Naive thymus-derived CD4-positive, alpha-beta T cell (primary cell): ENCODE data around the gene GFPT2. TPM values are rescaled to one million over a fixed set of nuclear protein-coding genes. Genes with fewer than 3 reads are reported as not detected.

Experiments used
- ATAC-seq: fragments of 150-1000 bp; cut with Tn5 transposase; 2 replicates; pipeline ENCODE4 v1.10.0; 2021; ENCODE audit warnings: mild to moderate bottlenecking, moderate library complexity
- CTCF ChIA-PET: fragments of 350-600 bp; sonication (Branson Sonifier 250); formaldehyde crosslinking; loops from one replicate; lab custom pipeline; 2021; ENCODE audit warnings: antibody characterized with exemption; lab: Charles Lee
- POLR2A ChIA-PET: fragments of 350-600 bp; sonication (Branson Sonifier 250); formaldehyde crosslinking; loops from one replicate; lab custom pipeline; 2021; ENCODE audit warnings: antibody characterized with exemption, inconsistent platforms; lab: Charles Lee
- DNase-seq, 9 donors: peaks; one replicate each; pipeline versions ENCODE4 v3.0.0 to v3.0.0-alpha.2; 2020 to 2022; ENCODE audit warnings: mixed read lengths in 1 of 9
- H3K27ac ChIP-seq: one replicate; pipeline ENCODE4 v1.7.0; 2013; ENCODE audit warnings: mild to moderate bottlenecking, low read depth, low read length, moderate library complexity
- H3K27me3 ChIP-seq, 2 donors: one replicate each; pipeline ENCODE4 v1.7.0; 2013; ENCODE audit warnings: low read length in 2 of 2, mild to moderate bottlenecking in 2 of 2, moderate library complexity in 2 of 2; ENCODE audit not compliant: control insufficient read depth in 2 of 2, insufficient read depth in 2 of 2
- H3K36me3 ChIP-seq, 3 experiments: 1 replicate in 2 of 3; 2 replicates in 1 of 3; pipeline ENCODE4 v1.7.0; 2013; ENCODE audit warnings: low read length in 3 of 3, mild to moderate bottlenecking in 3 of 3, moderate library complexity in 1 of 3; ENCODE audit not compliant: insufficient read depth in 3 of 3, control insufficient read depth in 2 of 3
- H3K4me1 ChIP-seq, 2 donors: one replicate each; pipeline ENCODE4 v1.7.0; 2013; ENCODE audit warnings: low read length in 2 of 2, mild to moderate bottlenecking in 2 of 2, moderate library complexity in 1 of 2; ENCODE audit not compliant: control insufficient read depth in 2 of 2, insufficient read depth in 2 of 2
- H3K4me3 ChIP-seq: 2 replicates; pipeline ENCODE4 v1.7.0; 2013; ENCODE audit warnings: mild to moderate bottlenecking, low read length
- H3K9me3 ChIP-seq, 3 experiments: 1 replicate in 2 of 3; 2 replicates in 1 of 3; pipeline ENCODE4 v1.7.0; 2013; ENCODE audit warnings: low read length in 3 of 3; ENCODE audit not compliant: control insufficient read depth in 2 of 3
- H3K27ac Mint-ChIP-seq, 9 donors: one replicate each; pipeline ENCODE4 v1.8.0; 2020 to 2022; ENCODE audit warnings: mixed read lengths in 9 of 9, mild to moderate bottlenecking in 8 of 9, moderate library complexity in 5 of 9, inconsistent platforms in 2 of 9
- H3K27me3 Mint-ChIP-seq, 5 donors: one replicate each; pipeline ENCODE4 v1.8.0; 2021 to 2022; ENCODE audit warnings: mixed read lengths in 5 of 5, mild to moderate bottlenecking in 1 of 5
- H3K36me3 Mint-ChIP-seq, 5 donors: one replicate each; pipeline ENCODE4 v1.8.0; 2020 to 2022; ENCODE audit warnings: mixed read lengths in 5 of 5, mild to moderate bottlenecking in 3 of 5, inconsistent platforms in 1 of 5
- H3K4me1 Mint-ChIP-seq, 7 donors: one replicate each; pipeline ENCODE4 v1.8.0; 2020 to 2022; ENCODE audit warnings: mixed read lengths in 7 of 7, mild to moderate bottlenecking in 3 of 7, inconsistent platforms in 1 of 7
- H3K4me3 Mint-ChIP-seq, 10 donors: one replicate each; pipeline ENCODE4 v1.8.0; 2020 to 2022; ENCODE audit warnings: mild to moderate bottlenecking in 10 of 10, mixed read lengths in 10 of 10, moderate library complexity in 6 of 10, inconsistent platforms in 2 of 10
- H3K9me3 Mint-ChIP-seq, 11 donors: one replicate each; pipeline ENCODE4 v1.8.0; 2020 to 2022; ENCODE audit warnings: mixed read lengths in 11 of 11, mild to moderate bottlenecking in 4 of 11, inconsistent platforms in 1 of 11, moderate library complexity in 1 of 11
- intact Hi-C, 2 donors: fragments of 100-400 bp; cut with micrococcal nuclease; formaldehyde crosslinking; loops; one replicate each; pipeline ENCODE4 v1.15.1; 2023
- polyA plus RNA-seq, 2 donors: library from polyadenylated mRNA; unstranded; fragments of 300-500 nt; fragmentation: Illumina TruSeq; gene quantifications; one replicate each; pipeline ENCODE4 v1.2.3, GENCODE V29; 2021
- total RNA-seq, 6 experiments: library from RNA in 5 of 6; stranded (reverse) in 5 of 6; gene quantifications; 1 replicate in 5 of 6; 2 replicates in 1 of 6; pipeline ENCODE4 v1.2.3 and lab custom pipeline; 2021 to 2026

Gene GFPT2
- total and polyA plus RNA-seq, 7 experiments from 2014 or later: 0.16 to 0.81 TPM; not detected in 5

DNA sequence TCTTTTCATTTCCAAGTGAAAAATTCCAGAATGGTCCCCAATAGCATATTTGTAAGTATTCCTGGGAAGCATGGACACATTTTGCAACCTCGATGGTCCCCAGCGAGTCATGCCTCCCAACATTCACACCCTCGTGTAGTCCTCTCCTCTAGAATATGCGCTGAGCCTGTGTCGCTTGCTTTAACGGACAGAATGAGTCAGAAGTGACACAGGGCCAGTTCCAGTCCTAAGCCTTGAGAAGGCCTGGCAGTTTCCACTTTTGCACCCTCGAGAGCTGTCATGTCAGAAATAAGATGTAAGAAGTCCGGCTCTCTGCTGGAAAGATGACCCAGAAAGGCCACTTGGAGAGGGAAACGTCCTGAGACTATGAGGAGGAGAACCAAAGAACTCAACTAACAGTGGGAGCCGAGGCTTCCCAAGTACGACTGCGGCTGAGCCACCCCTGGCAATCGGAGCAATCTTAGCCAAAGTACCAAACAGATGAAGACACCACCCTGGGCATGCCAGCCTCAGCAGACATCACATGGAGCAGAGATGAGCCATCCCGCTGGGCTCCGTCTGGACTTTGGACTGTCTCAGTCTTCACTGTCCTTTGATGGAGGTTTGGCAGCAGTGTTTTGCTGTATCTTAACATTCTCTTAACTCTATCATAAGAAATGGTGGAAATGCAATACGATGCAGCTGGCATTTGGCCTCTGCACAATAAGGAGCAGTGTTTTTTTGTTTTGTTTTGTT is 42.6 kb upstream of the GFPT2 start:
- no peak overlapping the region for H3K27ac Mint-ChIP-seq
- ATAC-seq (no peak), DNase-seq (no peak)
- ChIA-PET POLR2A (no interaction called here), CTCF (interaction anchor here (0.6 kb wide), 1 partner anchor 1792 kb away, joined by 5 read pairs; no protein-coding TSS in a partner anchor)
- Histone ChIP-seq H3K36me3 (no peaks in the 10 kb centered on the region), H3K4me1 (no peaks in the 10 kb centered on the region), H3K27ac (no peak overlapping the region), H3K27me3 (no peaks in the 10 kb centered on the region), H3K4me3 (no peak overlapping the region), H3K9me3 (no peaks in the 10 kb centered on the region)
- no peaks in the 10 kb centered on the region for H3K4me1 Mint-ChIP-seq
- no peaks in the 10 kb centered on the region for H3K36me3 Mint-ChIP-seq
- H3K9me3 Mint-ChIP-seq: no peaks in the 10 kb centered on the region
- intact Hi-C loops: loop anchor here in 1 of 2 donors (10.0 kb wide), 1 partner anchor 79 kb away; no protein-coding TSS in a partner anchor
- peaks cover 0 to 13% (median 3%) of the 10 kb centered on the region in 5 donors for H3K27me3 Mint-ChIP-seq
- H3K4me3 Mint-ChIP-seq: no peak overlapping the region

DNA sequence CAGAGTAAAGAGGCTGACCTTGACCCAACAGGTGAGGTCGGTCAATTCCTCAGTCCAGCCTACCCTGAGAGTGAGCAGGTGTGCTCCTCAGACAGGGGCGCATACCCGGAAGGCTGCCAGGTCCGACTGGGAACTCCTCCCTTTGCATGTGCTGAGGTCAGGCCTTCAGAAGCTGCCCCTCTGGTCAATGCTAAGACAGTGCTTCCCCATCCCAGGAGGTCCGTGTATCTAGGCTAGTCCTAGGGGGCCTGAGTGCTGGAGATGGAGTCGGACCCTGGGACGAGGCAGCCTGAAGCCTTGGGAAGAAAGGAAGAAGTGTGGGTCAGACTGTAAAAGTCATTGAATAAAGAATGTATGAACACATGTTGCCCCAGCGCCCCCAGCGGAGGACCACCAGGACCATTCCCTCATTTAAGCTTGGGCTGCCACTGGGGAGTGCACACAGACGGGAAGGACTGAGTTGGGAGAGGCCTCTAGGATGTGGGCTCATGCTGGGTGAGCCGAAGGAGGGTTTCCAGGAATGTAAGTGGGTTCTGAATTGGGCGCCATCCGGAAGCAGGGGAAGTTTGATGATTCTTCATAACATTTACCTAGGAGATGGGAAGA is 41.0 kb upstream of the GFPT2 start:
- Histone ChIP-seq H3K4me3 (no peak overlapping the region), H3K4me1 (no peaks in the 10 kb centered on the region), H3K9me3 (no peaks in the 10 kb centered on the region), H3K27ac (no peak overlapping the region), H3K27me3 (no peaks in the 10 kb centered on the region), H3K36me3 (no peaks in the 10 kb centered on the region)
- ATAC-seq (no peak), DNase-seq (no peak)
- Mint-ChIP-seq H3K27ac (no peak overlapping the region), H3K36me3 (no peaks in the 10 kb centered on the region), H3K9me3 (no peaks in the 10 kb centered on the region), H3K27me3 (peaks cover 0 to 13% (median 3%) of the 10 kb centered on the region in 5 donors), H3K4me1 (peaks cover 0 to 3% (median 0%) of the 10 kb centered on the region in 7 donors), H3K4me3 (no peak overlapping the region)
- ChIA-PET POLR2A (no interaction called here), CTCF (no interaction called here)
- intact Hi-C loops: loop anchor here in 1 of 2 donors (10.0 kb wide), 1 partner anchor 81 kb away; no protein-coding TSS in a partner anchor

DNA sequence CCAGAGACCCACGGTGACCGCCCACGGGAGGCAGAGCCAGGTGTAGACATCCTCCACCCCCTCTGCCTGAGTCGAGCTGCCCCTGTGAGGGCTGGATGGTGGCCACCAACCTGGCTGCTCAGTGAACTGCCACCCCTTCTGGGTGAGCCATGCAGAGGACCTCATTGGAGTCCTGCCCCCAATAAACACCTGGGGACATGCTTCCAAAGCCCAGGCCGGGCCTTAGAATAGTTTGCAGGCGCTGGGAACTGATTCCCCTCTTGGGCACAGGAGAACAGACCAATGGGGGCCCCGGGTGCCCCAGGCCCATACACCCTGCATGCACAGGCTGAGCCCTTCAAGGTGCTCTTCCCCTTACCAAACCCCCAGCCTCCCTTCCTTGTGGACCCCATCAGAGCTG is 38.1 kb upstream of the GFPT2 start:
- H3K9me3 ChIP-seq: no peaks in the 10 kb centered on the region
- H3K9me3 Mint-ChIP-seq: no peaks in the 10 kb centered on the region
- H3K36me3 ChIP-seq: no peaks in the 10 kb centered on the region
- no peaks in the 10 kb centered on the region for H3K4me1 ChIP-seq
- POLR2A ChIA-PET: no interaction called here
- DNase-seq (no peak), ATAC-seq (no peak)
- peaks cover 0 to 13% (median 3%) of the 10 kb centered on the region in 5 donors for H3K27me3 Mint-ChIP-seq
- H3K36me3 Mint-ChIP-seq: no peaks in the 10 kb centered on the region
- no peaks in the 10 kb centered on the region for H3K27me3 ChIP-seq
- peaks cover 0 to 3% (median 0%) of the 10 kb centered on the region in 7 donors for H3K4me1 Mint-ChIP-seq
- H3K27ac ChIP-seq: no peak overlapping the region
- no peak overlapping the region for H3K27ac Mint-ChIP-seq
- intact Hi-C loops: loop anchor here in 1 of 2 donors (10.0 kb wide), 1 partner anchor 84 kb away; no protein-coding TSS in a partner anchor
- CTCF ChIA-PET: no interaction called here
- no peak overlapping the region for H3K4me3 Mint-ChIP-seq
- no peak overlapping the region for H3K4me3 ChIP-seq

DNA sequence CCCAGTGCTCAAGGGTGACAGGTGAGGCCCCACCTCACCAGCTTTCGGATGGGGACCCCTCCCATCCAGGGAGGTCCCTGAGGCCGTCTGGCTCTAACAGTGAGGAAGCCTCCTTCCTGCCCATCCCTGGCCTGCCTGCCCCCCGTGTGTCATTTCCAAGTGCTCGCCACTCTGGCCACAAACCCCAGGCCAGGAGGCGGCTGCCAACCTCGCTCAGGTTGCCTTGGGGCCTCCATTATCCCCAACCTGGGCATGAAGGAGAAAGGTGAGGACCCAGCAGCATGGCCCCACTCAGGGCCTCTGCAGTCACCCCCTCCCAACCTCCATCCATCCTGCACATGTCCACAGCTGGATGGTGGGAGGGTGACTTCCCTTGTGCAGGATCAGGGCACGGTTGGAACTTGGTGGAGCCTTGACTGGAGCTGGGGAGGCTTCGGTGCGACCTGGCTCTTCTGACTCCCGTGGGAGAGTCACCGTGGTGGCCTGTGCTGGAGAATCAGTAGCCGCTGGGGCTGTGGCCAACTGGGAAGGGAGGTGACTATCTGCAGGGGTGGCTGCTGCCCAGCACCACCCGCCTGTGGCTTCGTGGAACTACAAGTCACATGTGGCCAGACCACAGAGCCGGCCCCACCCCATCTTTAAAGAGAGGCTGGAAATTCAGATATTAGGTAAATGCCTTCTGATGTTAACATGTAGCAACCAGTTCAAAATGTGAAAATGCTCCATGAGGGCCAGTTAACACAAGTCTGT is 37.5 kb upstream of the GFPT2 start:
- H3K9me3 Mint-ChIP-seq: no peaks in the 10 kb centered on the region

DNA sequence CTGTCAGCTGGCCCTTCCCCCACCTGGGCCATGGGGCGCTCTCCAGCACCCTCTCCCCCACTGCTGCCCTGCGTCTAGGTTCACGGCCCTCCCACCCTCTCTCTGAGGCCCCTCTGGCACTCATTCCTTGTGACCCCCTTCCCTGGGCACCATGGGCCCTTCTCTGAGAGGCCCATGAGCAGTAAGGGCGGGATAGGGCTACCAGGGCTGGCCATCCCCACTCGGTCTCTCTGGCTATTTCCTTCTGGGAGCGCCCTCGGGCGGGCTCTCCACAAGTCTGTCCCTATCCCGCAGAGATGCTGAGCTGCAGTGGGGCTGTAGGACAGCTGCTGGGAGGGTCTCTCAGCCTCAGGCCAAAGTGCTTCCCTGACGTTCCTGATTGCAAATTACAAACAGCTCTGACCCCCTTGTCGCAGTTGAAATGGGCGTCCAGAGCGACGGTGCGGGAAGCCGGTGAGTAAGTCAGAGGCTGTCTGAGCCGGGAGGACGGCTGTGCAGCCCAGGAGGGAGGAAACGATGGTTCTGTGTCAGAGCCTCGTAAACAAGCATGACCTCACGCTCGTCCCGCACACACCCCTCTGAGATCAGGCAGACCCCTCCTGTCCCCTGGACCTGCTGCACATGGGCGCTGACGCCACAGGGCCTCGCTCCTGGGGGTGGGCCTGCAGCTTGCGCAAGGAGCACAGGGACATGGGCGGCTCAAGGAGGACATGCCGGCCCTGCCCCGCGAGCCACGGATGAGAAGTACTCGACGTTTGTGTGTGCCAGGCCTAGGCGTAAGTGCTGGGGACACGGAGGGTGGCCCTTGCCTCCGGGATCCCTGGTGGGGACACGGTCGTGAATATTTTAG is 36.3 kb upstream of the GFPT2 start:
- Mint-ChIP-seq H3K9me3 (no peaks in the 10 kb centered on the region), H3K4me3 (no peak overlapping the region), H3K27ac (no peak overlapping the region), H3K4me1 (peaks cover 0 to 3% (median 0%) of the 10 kb centered on the region in 7 donors), H3K36me3 (no peaks in the 10 kb centered on the region), H3K27me3 (peaks cover 0 to 11% (median 7%) of the 10 kb centered on the region in 5 donors)
- ChIA-PET POLR2A (no interaction called here), CTCF (no interaction called here)
- DNase-seq (no peak), ATAC-seq (no peak)
- Histone ChIP-seq H3K27me3 (no peaks in the 10 kb centered on the region), H3K9me3 (no peaks in the 10 kb centered on the region), H3K4me3 (no peak overlapping the region), H3K36me3 (no peaks in the 10 kb centered on the region), H3K4me1 (no peaks in the 10 kb centered on the region), H3K27ac (no peak overlapping the region)
- intact Hi-C loops: loop anchor here in 1 of 2 donors (10.0 kb wide), 1 partner anchor 85 kb away; no protein-coding TSS in a partner anchor

More for the DNA sequence above, 37.5 kb upstream of the GFPT2 start:
- no peaks in the 10 kb centered on the region for H3K27me3 ChIP-seq
- ChIA-PET POLR2A (no interaction called here), CTCF (no interaction called here)
- H3K36me3 ChIP-seq: no peaks in the 10 kb centered on the region
- no peak overlapping the region for H3K27ac ChIP-seq
- intact Hi-C loops: loop anchor here in 1 of 2 donors (10.0 kb wide), 1 partner anchor 84 kb away; no protein-coding TSS in a partner anchor
- Mint-ChIP-seq H3K27ac (no peak overlapping the region), H3K27me3 (peaks cover 0 to 11% (median 3%) of the 10 kb centered on the region in 5 donors), H3K4me1 (peaks cover 0 to 3% (median 0%) of the 10 kb centered on the region in 7 donors), H3K4me3 (no peak overlapping the region), H3K36me3 (no peaks in the 10 kb centered on the region)
- H3K4me1 ChIP-seq: no peaks in the 10 kb centered on the region
- H3K9me3 ChIP-seq: no peaks in the 10 kb centered on the region
- no peak overlapping the region for H3K4me3 ChIP-seq
- no peak for DNase-seq
- no peak for ATAC-seq

DNA sequence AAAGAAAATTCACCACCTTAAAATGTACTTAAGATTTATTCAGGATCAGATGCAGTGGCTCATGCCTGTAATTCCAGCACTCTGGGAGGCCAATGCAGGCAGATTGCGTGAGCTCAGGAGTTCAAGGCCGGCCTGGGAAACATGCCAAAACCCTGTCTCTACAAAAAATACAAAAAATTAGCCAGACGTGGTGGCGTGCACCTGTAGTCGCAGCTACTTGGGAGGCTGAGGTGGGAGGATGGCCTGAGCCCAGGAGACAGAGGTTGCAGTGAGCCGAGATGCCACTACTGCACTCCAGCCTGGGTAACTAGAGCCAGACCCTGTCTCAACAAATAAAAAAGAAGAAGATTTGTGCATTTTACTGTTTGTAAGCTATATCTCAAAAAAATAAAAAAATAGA is 34.7 kb upstream of the GFPT2 start:
- ChIA-PET CTCF (no interaction called here), POLR2A (no interaction called here)
- Histone ChIP-seq H3K4me1 (no peaks in the 10 kb centered on the region), H3K9me3 (no peaks in the 10 kb centered on the region), H3K27me3 (no peaks in the 10 kb centered on the region), H3K4me3 (no peak overlapping the region), H3K36me3 (no peaks in the 10 kb centered on the region), H3K27ac (no peak overlapping the region)
- Mint-ChIP-seq H3K4me3 (no peak overlapping the region), H3K27ac (no peak overlapping the region), H3K9me3 (no peaks in the 10 kb centered on the region), H3K27me3 (peaks cover 0 to 13% (median 4%) of the 10 kb centered on the region in 5 donors), H3K36me3 (no peaks in the 10 kb centered on the region), H3K4me1 (peaks cover 0 to 3% (median 0%) of the 10 kb centered on the region in 7 donors)
- ATAC-seq (no peak), DNase-seq (no peak)
- intact Hi-C loops: no loop called here
